BJ (cell line): ENCODE measurements around the gene FUCA2. TPM values are rescaled to one million over a fixed set of nuclear protein-coding genes. Genes with fewer than 3 reads are reported as not detected.
"Not testable (repeated sequence)": the region's sequence is repeated elsewhere in the genome, so short reads cannot be mapped to it uniquely, and the experiment has no call there.

ENCODE experiments used
- CTCF ChIA-PET: fragments of 350-600 bp; formaldehyde crosslinking; extraction: SDS; loops from one replicate; lab custom pipeline; 2021; ENCODE audit warnings: antibody characterized with exemption, inconsistent platforms; lab: Yijun Ruan, JAX
- POLR2A ChIA-PET: fragments of 300-600 bp; sonication (Branson Sonifier 250); formaldehyde crosslinking; extraction: SDS; loops from one replicate; lab custom pipeline; 2021; ENCODE audit warnings: antibody characterized with exemption; lab: Charles Lee
- DNase-seq: peaks from one replicate; pipeline ENCODE4 v3.0.0-alpha.2; 2011; ENCODE audit warnings: low read depth
- H3K27me3 ChIP-seq: 2 replicates; pipeline ENCODE4 v1.6.0; 2011; ENCODE audit warnings: low read length; ENCODE audit not compliant: control insufficient read depth, insufficient read depth
- H3K36me3 ChIP-seq: 2 replicates; pipeline ENCODE4 v1.5.1; 2011; ENCODE audit warnings: low read length; ENCODE audit not compliant: control insufficient read depth, insufficient read depth
- H3K4me3 ChIP-seq: 2 replicates; pipeline ENCODE4 v1.5.1; 2011; ENCODE audit warnings: low read depth, mild to moderate bottlenecking, control low read depth, low read length
- polyA plus RNA-seq: library from polyadenylated mRNA; depleted of rRNA; stranded (reverse); fragments of >200 nt; gene quantifications from 2 replicates; pipeline ENCODE4 v1.2.3, GENCODE V29; 2011
- TF ChIP-seq, protein P1 (sequence below): IDR thresholded peaks from 2 replicates; pipeline ENCODE4 v1.5.1; 2011; ENCODE audit warnings: low read depth, mild to moderate bottlenecking, control low read depth, inconsistent platforms, low read length, moderate library complexity; ENCODE audit not compliant: insufficient read depth

Gene FUCA2
- polyA plus RNA-seq, 1 experiment = 37.1 TPM

GRCh38 chr6:143476545-143476944 lies 35.0 kb downstream of the FUCA2 start:
- TF ChIP-seq, protein P1, sequence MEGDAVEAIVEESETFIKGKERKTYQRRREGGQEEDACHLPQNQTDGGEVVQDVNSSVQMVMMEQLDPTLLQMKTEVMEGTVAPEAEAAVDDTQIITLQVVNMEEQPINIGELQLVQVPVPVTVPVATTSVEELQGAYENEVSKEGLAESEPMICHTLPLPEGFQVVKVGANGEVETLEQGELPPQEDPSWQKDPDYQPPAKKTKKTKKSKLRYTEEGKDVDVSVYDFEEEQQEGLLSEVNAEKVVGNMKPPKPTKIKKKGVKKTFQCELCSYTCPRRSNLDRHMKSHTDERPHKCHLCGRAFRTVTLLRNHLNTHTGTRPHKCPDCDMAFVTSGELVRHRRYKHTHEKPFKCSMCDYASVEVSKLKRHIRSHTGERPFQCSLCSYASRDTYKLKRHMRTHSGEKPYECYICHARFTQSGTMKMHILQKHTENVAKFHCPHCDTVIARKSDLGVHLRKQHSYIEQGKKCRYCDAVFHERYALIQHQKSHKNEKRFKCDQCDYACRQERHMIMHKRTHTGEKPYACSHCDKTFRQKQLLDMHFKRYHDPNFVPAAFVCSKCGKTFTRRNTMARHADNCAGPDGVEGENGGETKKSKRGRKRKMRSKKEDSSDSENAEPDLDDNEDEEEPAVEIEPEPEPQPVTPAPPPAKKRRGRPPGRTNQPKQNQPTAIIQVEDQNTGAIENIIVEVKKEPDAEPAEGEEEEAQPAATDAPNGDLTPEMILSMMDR = no peak
- POLR2A ChIA-PET = no interaction called here
- no peak for DNase-seq
- Histone ChIP-seq H3K36me3 (no peaks in the 10 kb centered on the region; the same call in none of the 2 replicates), H3K27me3 (no peaks in the 10 kb centered on the region), H3K4me3 (no peak overlapping the region)
- CTCF ChIA-PET = no interaction called here

- ChIA-PET POLR2A (no interaction called here), CTCF (no interaction called here)
- Histone ChIP-seq H3K36me3 (no peaks in the 10 kb centered on the region; the same call in 1 of the 2 replicates), H3K27me3 (no peaks in the 10 kb centered on the region), H3K4me3 (no peak overlapping the region)
- TF ChIP-seq, protein P1 = no peak
- no peak for DNase-seq
Measured at GRCh38 chr6:143471822-143472221, 39.7 kb downstream of the FUCA2 start.

DNA sequence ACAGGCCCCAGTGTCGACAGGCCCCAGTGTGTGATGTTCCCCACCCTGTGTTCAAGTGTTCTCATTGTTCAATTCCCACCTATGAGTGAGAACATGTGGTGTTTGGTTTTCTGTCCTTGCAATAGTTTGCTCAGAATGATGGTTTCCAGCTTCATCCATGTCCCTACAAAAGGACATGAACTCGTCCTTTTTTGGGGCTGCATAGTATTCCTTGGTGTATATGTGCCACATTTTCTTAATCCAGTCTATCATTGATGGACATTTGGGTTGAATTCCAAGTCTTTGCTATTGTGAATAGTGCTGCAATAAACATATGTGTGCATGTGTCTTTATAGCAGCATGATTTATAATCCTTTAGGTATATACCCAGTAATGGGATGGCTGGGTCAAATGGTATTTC lies 42.7 kb downstream of the FUCA2 start:
- H3K4me3 ChIP-seq, CTCF ChIA-PET, DNase-seq, H3K36me3 ChIP-seq, H3K27me3 ChIP-seq, POLR2A ChIA-PET: not testable (repeated sequence)

GRCh38 chr6:143468026-143468425 lies 43.5 kb downstream of the FUCA2 start:
- POLR2A ChIA-PET = no interaction called here
- TF ChIP-seq, protein P1 = no peak
- DNase-seq = no peak
- Histone ChIP-seq H3K36me3 (no peaks in the 10 kb centered on the region), H3K27me3 (no peaks in the 10 kb centered on the region), H3K4me3 (no peak overlapping the region)
- CTCF ChIA-PET = no interaction called here

DNA sequence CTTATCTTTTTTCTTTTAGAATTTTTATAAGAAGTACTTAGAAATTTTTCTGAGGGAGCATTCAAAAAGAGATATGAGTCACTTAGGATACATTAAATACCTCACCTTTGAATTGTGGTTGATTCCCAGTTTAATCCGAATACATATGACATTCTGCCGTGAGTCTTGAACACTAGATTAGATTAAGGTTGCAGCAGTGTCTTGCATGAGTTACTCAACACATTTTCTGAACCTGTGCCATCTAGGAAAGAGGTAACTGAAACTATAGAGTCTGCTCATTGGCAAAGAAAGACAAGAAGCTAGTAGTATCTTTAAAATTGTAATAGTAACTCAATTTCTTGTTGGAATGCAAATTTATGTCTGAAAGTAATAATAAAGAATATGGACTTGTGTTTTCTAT lies 46.0 kb downstream of the FUCA2 start:
- DNase-seq = no peak
- Histone ChIP-seq H3K27me3 (no peaks in the 10 kb centered on the region), H3K36me3 (0 out of 2 replicates have a peak, but pooled peaks cover 3% of the 10 kb centered on the region), H3K4me3 (no peak overlapping the region)
- TF ChIP-seq, protein P1 = no peak
- ChIA-PET POLR2A (no interaction called here), CTCF (interaction anchor here (0.6 kb wide), 1 partner anchor 15 kb away, joined by 3 read pairs; no protein-coding TSS in a partner anchor)
